Measurements from ENCODE around the gene IGSF10. TPM values are rescaled to one million over a fixed set of nuclear protein-coding genes. Genes with fewer than 3 reads are reported as not detected.

IGSF10 gene
- total and polyA plus RNA-seq, 4 donors: 0.24 to 1.6 (median 0.73) TPM

DNA sequence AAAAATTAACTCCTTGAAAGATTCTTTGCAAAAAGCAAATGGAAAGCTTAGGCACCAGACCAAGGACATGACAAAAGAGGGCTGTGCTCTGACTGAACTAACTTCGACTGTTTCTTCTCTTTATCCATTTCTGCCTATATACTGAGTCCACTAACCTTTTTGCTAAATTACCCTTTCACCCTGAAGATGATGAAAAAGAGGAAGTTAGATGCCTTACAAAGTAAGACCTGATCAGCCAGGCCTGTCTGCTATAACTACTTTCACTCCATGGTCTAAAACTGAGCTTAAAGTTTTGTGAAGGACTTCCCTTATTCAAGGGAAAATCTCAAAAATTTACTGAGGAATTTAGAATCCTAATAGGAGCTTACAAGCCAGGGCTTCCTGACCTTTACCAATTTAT lies 6.2 kb upstream of the IGSF10 start (continued):
- TF ChIP-seq, protein P1, sequence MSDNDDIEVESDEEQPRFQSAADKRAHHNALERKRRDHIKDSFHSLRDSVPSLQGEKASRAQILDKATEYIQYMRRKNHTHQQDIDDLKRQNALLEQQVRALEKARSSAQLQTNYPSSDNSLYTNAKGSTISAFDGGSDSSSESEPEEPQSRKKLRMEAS (IDR thresholded peaks at IDR 0.05): no peak
- TF ChIP-seq HNF4A (conservative IDR thresholded peaks at IDR 0.05) (no peak), GABPA (IDR thresholded peaks at IDR 0.05 in 1 of 2, conservative IDR thresholded peaks at IDR 0.05 in 1 of 2) (no peak), JUND (IDR thresholded peaks at IDR 0.05) (no peak), HNF4G (IDR thresholded peaks at IDR 0.05) (no peak), YY1 (IDR thresholded peaks at IDR 0.05) (no peak), RAD21 (IDR thresholded peaks at IDR 0.05) (no peak), NR2F2 (IDR thresholded peaks at IDR 0.05) (no peak), TAF1 (conservative IDR thresholded peaks at IDR 0.05) (no peak)
- TF ChIP-seq, protein P2, sequence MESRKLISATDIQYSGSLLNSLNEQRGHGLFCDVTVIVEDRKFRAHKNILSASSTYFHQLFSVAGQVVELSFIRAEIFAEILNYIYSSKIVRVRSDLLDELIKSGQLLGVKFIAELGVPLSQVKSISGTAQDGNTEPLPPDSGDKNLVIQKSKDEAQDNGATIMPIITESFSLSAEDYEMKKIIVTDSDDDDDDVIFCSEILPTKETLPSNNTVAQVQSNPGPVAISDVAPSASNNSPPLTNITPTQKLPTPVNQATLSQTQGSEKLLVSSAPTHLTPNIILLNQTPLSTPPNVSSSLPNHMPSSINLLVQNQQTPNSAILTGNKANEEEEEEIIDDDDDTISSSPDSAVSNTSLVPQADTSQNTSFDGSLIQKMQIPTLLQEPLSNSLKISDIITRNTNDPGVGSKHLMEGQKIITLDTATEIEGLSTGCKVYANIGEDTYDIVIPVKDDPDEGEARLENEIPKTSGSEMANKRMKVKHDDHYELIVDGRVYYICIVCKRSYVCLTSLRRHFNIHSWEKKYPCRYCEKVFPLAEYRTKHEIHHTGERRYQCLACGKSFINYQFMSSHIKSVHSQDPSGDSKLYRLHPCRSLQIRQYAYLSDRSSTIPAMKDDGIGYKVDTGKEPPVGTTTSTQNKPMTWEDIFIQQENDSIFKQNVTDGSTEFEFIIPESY (IDR thresholded peaks at IDR 0.05): no peak

DNA sequence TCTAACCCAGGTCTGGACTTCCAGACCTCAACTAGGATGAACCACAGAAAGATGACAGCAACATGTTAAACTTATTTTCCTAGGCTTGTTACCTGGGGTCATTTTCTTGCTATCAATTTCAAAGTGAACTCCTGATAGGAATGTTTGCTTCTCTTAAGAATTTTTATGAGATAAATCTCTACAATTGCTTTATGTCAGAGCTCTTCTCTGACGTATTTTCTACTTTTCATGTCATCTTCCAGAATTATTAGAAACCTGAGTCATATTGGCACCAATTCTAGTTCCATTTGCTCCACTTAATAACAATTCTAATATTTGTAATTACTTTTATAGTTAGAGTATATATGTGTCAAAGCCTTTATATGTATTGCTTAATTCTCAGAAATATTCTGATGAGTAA lies 2.1 kb upstream of the IGSF10 start:
- no peak overlapping the region for H3K9ac ChIP-seq (ENCODE audit: low read depth in 1 of 2, low read length in 2 of 2)
- 87% methylated on average over 1 of the region's 1 CpG for WGBS
- no peaks in the 10 kb centered on the region for H3K36me3 ChIP-seq (ENCODE audit: control insufficient read depth in 4 of 4, insufficient read depth in 3 of 4, low read depth in 1 of 4, low read length in 3 of 4)
- H3K4me3 ChIP-seq (ENCODE audit: low read depth in 1 of 3, low read length in 3 of 3): no peak overlapping the region
- no peak overlapping the region for H3K27ac ChIP-seq (ENCODE audit: low read depth in 1 of 2, low read length in 2 of 2)
- H3K27me3 ChIP-seq (ENCODE audit: control insufficient read depth in 4 of 4, insufficient read depth in 4 of 4, low read length in 3 of 4): peaks cover 0 to 7% (median 0%) of the 10 kb centered on the region in 4 donors
- no peak for DNase-seq (ENCODE audit: low spot score)
- peaks cover 0 to 7% (median under 1%) of the 10 kb centered on the region in 4 donors for H3K4me1 ChIP-seq (ENCODE audit: control insufficient read depth in 4 of 4, insufficient read depth in 4 of 4, low read length in 3 of 4)
- no peaks in the 10 kb centered on the region for H3K9me3 ChIP-seq (ENCODE audit: control insufficient read depth in 4 of 4, low read length in 3 of 4)
- TF ChIP-seq YY1 (IDR thresholded peaks at IDR 0.05): no peak
- no peak for TF ChIP-seq FOXA2 (IDR thresholded peaks at IDR 0.05)
- TF ChIP-seq NR2F2 (IDR thresholded peaks at IDR 0.05): no peak
- TF ChIP-seq, protein P3, sequence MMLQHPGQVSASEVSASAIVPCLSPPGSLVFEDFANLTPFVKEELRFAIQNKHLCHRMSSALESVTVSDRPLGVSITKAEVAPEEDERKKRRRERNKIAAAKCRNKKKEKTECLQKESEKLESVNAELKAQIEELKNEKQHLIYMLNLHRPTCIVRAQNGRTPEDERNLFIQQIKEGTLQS (IDR thresholded peaks at IDR 0.05): no peak
- TF ChIP-seq FOXA1 (IDR thresholded peaks at IDR 0.05): no peak
- TF ChIP-seq EGR1 (IDR thresholded peaks at IDR 0.05; ENCODE audit: low read depth in 2 of 2): no peak
- no peak for TF ChIP-seq HNF4A (conservative IDR thresholded peaks at IDR 0.05)
- TF ChIP-seq RXRA (IDR thresholded peaks at IDR 0.05): no peak
- no peak for TF ChIP-seq HNF4G (IDR thresholded peaks at IDR 0.05)
- TF ChIP-seq GABPA (IDR thresholded peaks at IDR 0.05 in 1 of 2, conservative IDR thresholded peaks at IDR 0.05 in 1 of 2): no peak
- TF ChIP-seq, protein P4, sequence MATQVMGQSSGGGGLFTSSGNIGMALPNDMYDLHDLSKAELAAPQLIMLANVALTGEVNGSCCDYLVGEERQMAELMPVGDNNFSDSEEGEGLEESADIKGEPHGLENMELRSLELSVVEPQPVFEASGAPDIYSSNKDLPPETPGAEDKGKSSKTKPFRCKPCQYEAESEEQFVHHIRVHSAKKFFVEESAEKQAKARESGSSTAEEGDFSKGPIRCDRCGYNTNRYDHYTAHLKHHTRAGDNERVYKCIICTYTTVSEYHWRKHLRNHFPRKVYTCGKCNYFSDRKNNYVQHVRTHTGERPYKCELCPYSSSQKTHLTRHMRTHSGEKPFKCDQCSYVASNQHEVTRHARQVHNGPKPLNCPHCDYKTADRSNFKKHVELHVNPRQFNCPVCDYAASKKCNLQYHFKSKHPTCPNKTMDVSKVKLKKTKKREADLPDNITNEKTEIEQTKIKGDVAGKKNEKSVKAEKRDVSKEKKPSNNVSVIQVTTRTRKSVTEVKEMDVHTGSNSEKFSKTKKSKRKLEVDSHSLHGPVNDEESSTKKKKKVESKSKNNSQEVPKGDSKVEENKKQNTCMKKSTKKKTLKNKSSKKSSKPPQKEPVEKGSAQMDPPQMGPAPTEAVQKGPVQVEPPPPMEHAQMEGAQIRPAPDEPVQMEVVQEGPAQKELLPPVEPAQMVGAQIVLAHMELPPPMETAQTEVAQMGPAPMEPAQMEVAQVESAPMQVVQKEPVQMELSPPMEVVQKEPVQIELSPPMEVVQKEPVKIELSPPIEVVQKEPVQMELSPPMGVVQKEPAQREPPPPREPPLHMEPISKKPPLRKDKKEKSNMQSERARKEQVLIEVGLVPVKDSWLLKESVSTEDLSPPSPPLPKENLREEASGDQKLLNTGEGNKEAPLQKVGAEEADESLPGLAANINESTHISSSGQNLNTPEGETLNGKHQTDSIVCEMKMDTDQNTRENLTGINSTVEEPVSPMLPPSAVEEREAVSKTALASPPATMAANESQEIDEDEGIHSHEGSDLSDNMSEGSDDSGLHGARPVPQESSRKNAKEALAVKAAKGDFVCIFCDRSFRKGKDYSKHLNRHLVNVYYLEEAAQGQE (IDR thresholded peaks at IDR 0.05): no peak
- TF ChIP-seq SP1 (IDR thresholded peaks at IDR 0.05): no peak
- TF ChIP-seq, protein P5, sequence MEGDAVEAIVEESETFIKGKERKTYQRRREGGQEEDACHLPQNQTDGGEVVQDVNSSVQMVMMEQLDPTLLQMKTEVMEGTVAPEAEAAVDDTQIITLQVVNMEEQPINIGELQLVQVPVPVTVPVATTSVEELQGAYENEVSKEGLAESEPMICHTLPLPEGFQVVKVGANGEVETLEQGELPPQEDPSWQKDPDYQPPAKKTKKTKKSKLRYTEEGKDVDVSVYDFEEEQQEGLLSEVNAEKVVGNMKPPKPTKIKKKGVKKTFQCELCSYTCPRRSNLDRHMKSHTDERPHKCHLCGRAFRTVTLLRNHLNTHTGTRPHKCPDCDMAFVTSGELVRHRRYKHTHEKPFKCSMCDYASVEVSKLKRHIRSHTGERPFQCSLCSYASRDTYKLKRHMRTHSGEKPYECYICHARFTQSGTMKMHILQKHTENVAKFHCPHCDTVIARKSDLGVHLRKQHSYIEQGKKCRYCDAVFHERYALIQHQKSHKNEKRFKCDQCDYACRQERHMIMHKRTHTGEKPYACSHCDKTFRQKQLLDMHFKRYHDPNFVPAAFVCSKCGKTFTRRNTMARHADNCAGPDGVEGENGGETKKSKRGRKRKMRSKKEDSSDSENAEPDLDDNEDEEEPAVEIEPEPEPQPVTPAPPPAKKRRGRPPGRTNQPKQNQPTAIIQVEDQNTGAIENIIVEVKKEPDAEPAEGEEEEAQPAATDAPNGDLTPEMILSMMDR (IDR thresholded peaks at IDR 0.05; ENCODE audit: low read depth, low read length, missing input control): no peak
- TF ChIP-seq TAF1 (conservative IDR thresholded peaks at IDR 0.05): no peak
